Ammon's horn (tissue), 1 donor: ENCODE results near the gene FXYD6.

Experiments
- DNase-seq: peaks from one replicate; pipeline ENCODE4 v3.0.0-alpha.2; 2016; ENCODE audit warnings: low spot score

The FXYD6 gene

DNA sequence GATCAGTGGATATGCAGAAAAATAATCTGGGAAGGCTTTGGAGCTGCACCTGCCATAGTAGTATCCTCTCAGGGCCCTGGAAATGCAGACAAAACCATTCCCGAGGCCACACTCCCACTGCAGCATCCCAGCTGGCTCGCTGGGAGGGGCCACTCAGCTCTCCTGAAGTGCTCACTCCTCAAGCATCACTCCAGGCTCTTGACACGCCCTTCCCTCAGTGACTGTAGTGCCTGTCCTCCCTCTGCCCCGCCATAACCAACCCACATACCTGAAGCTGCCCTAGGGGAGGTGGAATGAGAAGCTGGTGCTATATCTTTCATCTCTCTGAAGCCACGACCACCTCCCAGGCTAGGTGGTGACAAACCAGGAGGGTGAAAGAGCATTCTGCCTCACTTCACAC lies 84.2 kb downstream of the FXYD6 start:
- DNase-seq, result no peak

DNA sequence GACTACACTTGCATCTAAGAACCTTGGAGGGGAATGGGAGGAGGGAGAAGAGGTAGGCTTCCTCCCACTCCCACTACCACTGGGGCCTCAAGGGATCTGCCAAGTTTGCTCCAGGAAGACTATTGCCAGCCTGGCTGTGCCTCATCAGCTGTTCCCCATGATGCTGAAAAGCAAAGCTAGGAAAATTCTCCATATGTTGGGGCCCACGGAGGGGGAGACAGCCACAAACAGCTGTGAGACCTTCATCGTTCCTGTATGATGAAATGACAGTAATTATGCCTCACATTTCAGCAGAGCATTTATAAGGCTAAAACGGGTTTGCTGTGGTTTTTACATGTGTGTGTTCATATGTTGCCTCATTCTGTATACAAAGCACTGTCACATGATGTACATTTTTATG lies 86.2 kb downstream of the FXYD6 start:
- no peak for DNase-seq

DNA sequence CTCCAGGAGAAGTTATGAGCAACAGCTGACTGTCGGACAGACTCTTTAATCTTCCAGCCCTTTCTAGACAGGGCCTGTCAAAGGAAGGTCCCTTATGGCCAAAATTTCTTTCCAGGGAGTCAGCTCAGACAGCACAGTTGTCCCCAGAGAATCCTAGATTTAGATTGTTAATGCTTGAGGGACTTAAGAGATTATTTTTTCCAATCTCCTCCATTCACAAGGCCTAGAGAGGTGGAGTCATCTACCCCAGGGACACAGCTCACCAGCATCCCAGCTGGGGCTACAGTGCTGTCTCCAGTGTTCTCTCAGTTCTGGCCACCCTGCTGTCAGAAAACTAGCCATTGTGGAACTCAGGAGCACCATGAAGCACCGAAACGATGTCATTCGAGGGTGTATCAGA lies 87.2 kb downstream of the FXYD6 start:
- DNase-seq, result no peak
